HEK293 (cell line): Measurements from ENCODE around the gene MBNL2.
A peak's percentile ranks its signal among the peaks of the same experiment; 100 is the strongest.

ENCODE experiments used
- BCL11B ChIP-seq: fragments of 450-650 bp; formaldehyde crosslinking; IDR thresholded peaks from 2 replicates; pipeline ENCODE4 v1.5.1; 2016; ENCODE audit warnings: low read depth, missing biosample characterization, missing genetic modification characterization
- ELK4 ChIP-seq: IDR thresholded peaks from 2 replicates; pipeline ENCODE4 v1.6.1; 2011; ENCODE audit warnings: mild to moderate bottlenecking, low read depth, low read length, borderline replicate concordance
- HOXC10 ChIP-seq: sonication (generic); formaldehyde crosslinking; IDR thresholded peaks from 2 replicates; pipeline ENCODE4 v1.8.1; 2023; ENCODE audit warnings: mild to moderate bottlenecking, missing genetic modification reagents
- KLF1 ChIP-seq: fragments of 450-650 bp; formaldehyde crosslinking; IDR thresholded peaks from 2 replicates; pipeline ENCODE4 v1.5.1; 2016; ENCODE audit warnings: missing biosample characterization, missing genetic modification characterization
- KLF16 ChIP-seq: fragments of 450-650 bp; formaldehyde crosslinking; IDR thresholded peaks from 2 replicates; pipeline ENCODE4 v1.5.1; 2017; ENCODE audit warnings: missing biosample characterization, missing genetic modification characterization
- SP7 ChIP-seq: fragments of 450-650 bp; formaldehyde crosslinking; IDR thresholded peaks from 2 replicates; pipeline ENCODE4 v1.5.1; 2016; ENCODE audit warnings: missing biosample characterization, missing genetic modification characterization
- TRIM28 ChIP-seq: IDR thresholded peaks from 2 replicates; pipeline ENCODE4 v1.6.1; 2011; ENCODE audit warnings: low read length, control low read depth, borderline replicate concordance
- ZNF10 ChIP-seq: fragments of 450-650 bp; formaldehyde crosslinking; IDR thresholded peaks from 2 replicates; pipeline ENCODE4 v1.5.1; 2017; ENCODE audit warnings: missing biosample characterization, missing genetic modification characterization
- ZNF175 ChIP-seq: fragments of 450-650 bp; formaldehyde crosslinking; IDR thresholded peaks from 2 replicates; pipeline ENCODE4 v1.5.1; 2016; ENCODE audit warnings: missing biosample characterization, missing genetic modification characterization
- ZNF184 ChIP-seq: fragments of 450-650 bp; IDR thresholded peaks from 2 replicates; pipeline ENCODE4 v1.5.1; 2018; ENCODE audit warnings: missing biosample characterization, mild to moderate bottlenecking, missing genetic modification characterization
- ZNF214 ChIP-seq: fragments of 450-650 bp; formaldehyde crosslinking; IDR thresholded peaks from 2 replicates; pipeline ENCODE4 v1.5.1; 2017; ENCODE audit warnings: missing biosample characterization, mild to moderate bottlenecking, missing genetic modification characterization, borderline replicate concordance
- ZNF248 ChIP-seq: fragments of 450-650 bp; formaldehyde crosslinking; IDR thresholded peaks from 2 replicates; pipeline ENCODE4 v1.5.1; 2017; ENCODE audit warnings: missing biosample characterization, missing genetic modification characterization
- ZNF266 ChIP-seq: fragments of 450-650 bp; formaldehyde crosslinking; IDR thresholded peaks from 2 replicates; pipeline ENCODE4 v1.5.1; 2016; ENCODE audit warnings: missing biosample characterization, missing genetic modification characterization, low read depth
- ZNF280D ChIP-seq: fragments of 450-650 bp; formaldehyde crosslinking; IDR thresholded peaks from 2 replicates; pipeline ENCODE4 v1.5.1; 2016; ENCODE audit warnings: missing biosample characterization, missing genetic modification characterization
- ZNF302 ChIP-seq: fragments of 450-650 bp; formaldehyde crosslinking; IDR thresholded peaks from 2 replicates; pipeline ENCODE4 v1.5.1; 2016; ENCODE audit warnings: missing biosample characterization, missing genetic modification characterization, low read depth
- ZNF416 ChIP-seq: fragments of 450-650 bp; formaldehyde crosslinking; IDR thresholded peaks from 2 replicates; pipeline ENCODE4 v1.5.1; 2016; ENCODE audit warnings: missing biosample characterization, missing genetic modification characterization
- ZNF501 ChIP-seq: fragments of 450-650 bp; formaldehyde crosslinking; IDR thresholded peaks from 2 replicates; pipeline ENCODE4 v1.5.1; 2016; ENCODE audit warnings: missing biosample characterization, missing genetic modification characterization
- ZNF521 ChIP-seq: fragments of 450-650 bp; formaldehyde crosslinking; IDR thresholded peaks from 2 replicates; pipeline ENCODE4 v1.5.1; 2017; ENCODE audit warnings: missing biosample characterization, mild to moderate bottlenecking, missing genetic modification characterization
- ZNF610 ChIP-seq: fragments of 450-650 bp; formaldehyde crosslinking; IDR thresholded peaks from 2 replicates; pipeline ENCODE4 v1.5.1; 2016; ENCODE audit warnings: missing biosample characterization, missing genetic modification characterization, borderline replicate concordance
- ZNF639 ChIP-seq: fragments of 450-650 bp; formaldehyde crosslinking; IDR thresholded peaks from 2 replicates; pipeline ENCODE4 v1.5.1; 2016; ENCODE audit warnings: missing biosample characterization, missing genetic modification characterization
- ZNF785 ChIP-seq: fragments of 450-650 bp; formaldehyde crosslinking; IDR thresholded peaks from 2 replicates; pipeline ENCODE4 v1.5.1; 2016; ENCODE audit warnings: missing biosample characterization, missing genetic modification characterization
- ZXDB ChIP-seq: fragments of 450-650 bp; formaldehyde crosslinking; IDR thresholded peaks from 2 replicates; pipeline ENCODE4 v1.5.1; 2016; ENCODE audit warnings: missing biosample characterization, missing genetic modification characterization
- TF ChIP-seq, protein P1 (sequence below): fragments of 450-650 bp; formaldehyde crosslinking; optimal IDR thresholded peaks from 2 replicates; pipeline ENCODE3; 2016; ENCODE audit warnings: missing biosample characterization, mild to moderate bottlenecking, missing genetic modification characterization
- TF ChIP-seq, protein P2 (sequence below): fragments of 450-650 bp; formaldehyde crosslinking; IDR thresholded peaks from 2 replicates; pipeline ENCODE4 v1.5.1; 2016; ENCODE audit warnings: missing biosample characterization, missing genetic modification characterization
- TF ChIP-seq, protein P3 (sequence below): fragments of 450-650 bp; formaldehyde crosslinking; IDR thresholded peaks from 2 replicates; pipeline ENCODE4 v1.5.1; 2016; ENCODE audit warnings: missing biosample characterization, missing genetic modification characterization, borderline replicate concordance

MBNL2 gene

DNA sequence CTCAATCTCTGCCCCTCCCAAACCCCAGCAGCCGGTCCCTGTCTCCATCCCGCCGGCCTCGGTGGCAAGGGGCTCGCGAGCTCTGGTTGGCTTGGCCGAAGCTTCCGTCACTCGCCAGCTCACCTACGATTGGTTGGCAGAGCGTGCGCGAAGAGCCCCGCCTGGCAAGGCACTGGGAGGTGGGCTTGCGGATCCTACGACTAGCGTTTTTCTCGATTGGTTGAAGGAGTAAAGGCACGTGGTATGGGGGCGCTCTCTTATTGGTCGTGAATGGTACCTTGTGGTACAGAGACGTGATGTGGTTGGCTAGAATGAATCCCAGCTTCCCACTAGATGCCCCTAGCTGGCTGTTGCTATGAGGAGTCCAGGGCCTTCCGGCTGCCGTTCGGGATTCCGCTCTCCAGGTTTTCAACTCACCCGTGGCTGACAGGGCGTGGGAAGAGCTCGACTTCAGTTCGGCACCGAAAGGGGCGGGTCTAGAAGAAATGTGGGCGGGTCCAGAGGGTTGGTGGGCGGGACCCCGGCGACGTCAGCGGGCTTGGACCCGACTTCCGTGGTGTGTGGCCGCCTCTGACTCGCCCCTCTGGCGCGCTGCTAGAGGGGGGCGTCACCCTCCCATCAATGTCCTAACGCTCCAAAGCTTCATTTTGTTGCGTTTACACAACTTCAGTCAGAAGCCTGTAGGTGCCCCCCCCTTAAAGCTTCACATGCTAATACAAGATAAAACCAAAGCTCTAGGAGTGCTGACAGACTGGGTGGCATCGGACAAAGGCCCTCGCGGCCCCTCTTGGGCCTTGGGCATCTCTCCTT lies 211.0 kb downstream of the MBNL2 start (continued):
- TF ChIP-seq ZNF280D, result no peak
- TF ChIP-seq HOXC10 (CRISPR knock-in tag), result no peak
- TF ChIP-seq ZNF175 (tag by site-specific recombination), result no peak
- TF ChIP-seq KLF16, result peak; percentile 80; the same call in 1 of the 2 replicates
- no peak for TF ChIP-seq ZNF610 (tag by site-specific recombination)
- TF ChIP-seq, protein P1, sequence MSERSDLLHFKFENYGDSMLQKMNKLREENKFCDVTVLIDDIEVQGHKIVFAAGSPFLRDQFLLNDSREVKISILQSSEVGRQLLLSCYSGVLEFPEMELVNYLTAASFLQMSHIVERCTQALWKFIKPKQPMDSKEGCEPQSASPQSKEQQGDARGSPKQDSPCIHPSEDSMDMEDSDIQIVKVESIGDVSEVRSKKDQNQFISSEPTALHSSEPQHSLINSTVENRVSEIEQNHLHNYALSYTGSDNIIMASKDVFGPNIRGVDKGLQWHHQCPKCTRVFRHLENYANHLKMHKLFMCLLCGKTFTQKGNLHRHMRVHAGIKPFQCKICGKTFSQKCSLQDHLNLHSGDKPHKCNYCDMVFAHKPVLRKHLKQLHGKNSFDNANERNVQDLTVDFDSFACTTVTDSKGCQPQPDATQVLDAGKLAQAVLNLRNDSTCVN (tag by site-specific recombination), result no peak
- peak; percentile 78 for TF ChIP-seq SP7 (tag by site-specific recombination)
- no peak for TF ChIP-seq ZNF214 (tag by site-specific recombination)
- TF ChIP-seq, protein P2, sequence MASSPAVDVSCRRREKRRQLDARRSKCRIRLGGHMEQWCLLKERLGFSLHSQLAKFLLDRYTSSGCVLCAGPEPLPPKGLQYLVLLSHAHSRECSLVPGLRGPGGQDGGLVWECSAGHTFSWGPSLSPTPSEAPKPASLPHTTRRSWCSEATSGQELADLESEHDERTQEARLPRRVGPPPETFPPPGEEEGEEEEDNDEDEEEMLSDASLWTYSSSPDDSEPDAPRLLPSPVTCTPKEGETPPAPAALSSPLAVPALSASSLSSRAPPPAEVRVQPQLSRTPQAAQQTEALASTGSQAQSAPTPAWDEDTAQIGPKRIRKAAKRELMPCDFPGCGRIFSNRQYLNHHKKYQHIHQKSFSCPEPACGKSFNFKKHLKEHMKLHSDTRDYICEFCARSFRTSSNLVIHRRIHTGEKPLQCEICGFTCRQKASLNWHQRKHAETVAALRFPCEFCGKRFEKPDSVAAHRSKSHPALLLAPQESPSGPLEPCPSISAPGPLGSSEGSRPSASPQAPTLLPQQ (tag by site-specific recombination), result no peak; the same call in 1 of the 2 replicates
- TF ChIP-seq ZNF248 (tag by site-specific recombination), result no peak
- TF ChIP-seq ZXDB (tag by site-specific recombination), result peak; percentile 43; the same call in 1 of the 2 replicates
- TF ChIP-seq TRIM28, result peak; percentile 71; the same call in 1 of the 2 replicates
- TF ChIP-seq ZNF785, result no peak
- TF ChIP-seq, protein P3, sequence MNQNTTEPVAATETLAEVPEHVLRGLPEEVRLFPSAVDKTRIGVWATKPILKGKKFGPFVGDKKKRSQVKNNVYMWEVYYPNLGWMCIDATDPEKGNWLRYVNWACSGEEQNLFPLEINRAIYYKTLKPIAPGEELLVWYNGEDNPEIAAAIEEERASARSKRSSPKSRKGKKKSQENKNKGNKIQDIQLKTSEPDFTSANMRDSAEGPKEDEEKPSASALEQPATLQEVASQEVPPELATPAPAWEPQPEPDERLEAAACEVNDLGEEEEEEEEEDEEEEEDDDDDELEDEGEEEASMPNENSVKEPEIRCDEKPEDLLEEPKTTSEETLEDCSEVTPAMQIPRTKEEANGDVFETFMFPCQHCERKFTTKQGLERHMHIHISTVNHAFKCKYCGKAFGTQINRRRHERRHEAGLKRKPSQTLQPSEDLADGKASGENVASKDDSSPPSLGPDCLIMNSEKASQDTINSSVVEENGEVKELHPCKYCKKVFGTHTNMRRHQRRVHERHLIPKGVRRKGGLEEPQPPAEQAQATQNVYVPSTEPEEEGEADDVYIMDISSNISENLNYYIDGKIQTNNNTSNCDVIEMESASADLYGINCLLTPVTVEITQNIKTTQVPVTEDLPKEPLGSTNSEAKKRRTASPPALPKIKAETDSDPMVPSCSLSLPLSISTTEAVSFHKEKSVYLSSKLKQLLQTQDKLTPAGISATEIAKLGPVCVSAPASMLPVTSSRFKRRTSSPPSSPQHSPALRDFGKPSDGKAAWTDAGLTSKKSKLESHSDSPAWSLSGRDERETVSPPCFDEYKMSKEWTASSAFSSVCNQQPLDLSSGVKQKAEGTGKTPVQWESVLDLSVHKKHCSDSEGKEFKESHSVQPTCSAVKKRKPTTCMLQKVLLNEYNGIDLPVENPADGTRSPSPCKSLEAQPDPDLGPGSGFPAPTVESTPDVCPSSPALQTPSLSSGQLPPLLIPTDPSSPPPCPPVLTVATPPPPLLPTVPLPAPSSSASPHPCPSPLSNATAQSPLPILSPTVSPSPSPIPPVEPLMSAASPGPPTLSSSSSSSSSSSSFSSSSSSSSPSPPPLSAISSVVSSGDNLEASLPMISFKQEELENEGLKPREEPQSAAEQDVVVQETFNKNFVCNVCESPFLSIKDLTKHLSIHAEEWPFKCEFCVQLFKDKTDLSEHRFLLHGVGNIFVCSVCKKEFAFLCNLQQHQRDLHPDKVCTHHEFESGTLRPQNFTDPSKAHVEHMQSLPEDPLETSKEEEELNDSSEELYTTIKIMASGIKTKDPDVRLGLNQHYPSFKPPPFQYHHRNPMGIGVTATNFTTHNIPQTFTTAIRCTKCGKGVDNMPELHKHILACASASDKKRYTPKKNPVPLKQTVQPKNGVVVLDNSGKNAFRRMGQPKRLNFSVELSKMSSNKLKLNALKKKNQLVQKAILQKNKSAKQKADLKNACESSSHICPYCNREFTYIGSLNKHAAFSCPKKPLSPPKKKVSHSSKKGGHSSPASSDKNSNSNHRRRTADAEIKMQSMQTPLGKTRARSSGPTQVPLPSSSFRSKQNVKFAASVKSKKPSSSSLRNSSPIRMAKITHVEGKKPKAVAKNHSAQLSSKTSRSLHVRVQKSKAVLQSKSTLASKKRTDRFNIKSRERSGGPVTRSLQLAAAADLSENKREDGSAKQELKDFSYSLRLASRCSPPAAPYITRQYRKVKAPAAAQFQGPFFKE (tag by site-specific recombination), result no peak
- no peak for TF ChIP-seq ZNF416 (tag by site-specific recombination)
- TF ChIP-seq BCL11B (tag by site-specific recombination), result no peak
- TF ChIP-seq ZNF501 (tag by site-specific recombination), result peak; percentile 63; the same call in 1 of the 2 replicates
- no peak for TF ChIP-seq ZNF266 (tag by site-specific recombination)
- TF ChIP-seq ELK4, result no peak
- TF ChIP-seq ZNF639 (tag by site-specific recombination), result peak; percentile 46; the same call in 1 of the 2 replicates
- no peak for TF ChIP-seq ZNF521 (tag by site-specific recombination)
- no peak for TF ChIP-seq ZNF184 (tag by site-specific recombination)
- peak; percentile 50 for TF ChIP-seq KLF1 (tag by site-specific recombination)
- TF ChIP-seq ZNF302 (tag by site-specific recombination), result no peak
- TF ChIP-seq ZNF10 (tag by site-specific recombination), result no peak
